Stimulated activated naive CD8-positive, alpha-beta T cell treated with anti-CD3 and anti-CD28 coated beads, Interleukin-15, Interleukin-2, amounts not matched to agents 100 U/mL and 50 U/mL, for 24 hours (primary cell): Measurements from ENCODE around the gene ZP3.
"Not testable (repeated sequence)": the region's sequence is repeated elsewhere in the genome, so short reads cannot be mapped to it uniquely, and the experiment has no call there.

Source experiments
- ATAC-seq: fragments of 150-1000 bp; cut with Tn5 transposase; one replicate; pipeline ENCODE4 v1.10.0; 2021
- DNase-seq: peaks from one replicate; pipeline ENCODE4 v3.0.0; 2021

Gene ZP3

GRCh38 chr7:76442664-76443446 lies 18.1 kb downstream of the ZP3 start:
- DNase-seq, ATAC-seq: not testable (repeated sequence)

GRCh38 chr7:76443846-76444245 lies 19.1 kb downstream of the ZP3 start:
- peak; percentile 60 for ATAC-seq
- DNase-seq, result not testable (repeated sequence)

- DNase-seq (peak; percentile 19), ATAC-seq (peak; percentile 81)
Measured at GRCh38 chr7:76445577-76446008, 20.8 kb downstream of the ZP3 start.

- DNase-seq, ATAC-seq: not testable (repeated sequence)
Measured at GRCh38 chr7:76457017-76457416, 32.3 kb downstream of the ZP3 start.

GRCh38 chr7:76458504-76458903 lies 33.8 kb downstream of the ZP3 start:
- not testable (repeated sequence) for ATAC-seq

GRCh38 chr7:76460767-76461166 lies 36.0 kb downstream of the ZP3 start:
- not testable (repeated sequence) for ATAC-seq, DNase-seq

More at GRCh38 chr7:76458504-76458903, 33.8 kb downstream of the ZP3 start:
- not testable (repeated sequence) for DNase-seq

- ATAC-seq (peak; percentile 99), DNase-seq (peak; percentile 54)
Measured at GRCh38 chr7:76461464-76462101, 36.8 kb downstream of the ZP3 start, which contains the start of gene DTX2. Gene DTX2 (plus strand): TSS chr7:76461709. CDS start chr7:76480510, 18,801 bp downstream.

GRCh38 chr7:76462271-76462882 lies 37.6 kb downstream of the ZP3 start:
- DNase-seq, ATAC-seq: not testable (repeated sequence)

- not testable (repeated sequence) for ATAC-seq, DNase-seq
Measured at GRCh38 chr7:76464959-76465358, 40.2 kb downstream of the ZP3 start.

- DNase-seq, ATAC-seq: not testable (repeated sequence)
Measured at GRCh38 chr7:76465950-76466349, 41.2 kb downstream of the ZP3 start.

GRCh38 chr7:76467743-76468404 lies 43.1 kb downstream of the ZP3 start:
- ATAC-seq (peak; percentile 31), DNase-seq (peak; percentile 24)

GRCh38 chr7:76471556-76472221 lies 46.9 kb downstream of the ZP3 start:
- not testable (repeated sequence) for ATAC-seq

GRCh38 chr7:76473097-76473496 lies 48.3 kb downstream of the ZP3 start:
- ATAC-seq, DNase-seq: not testable (repeated sequence)

More at GRCh38 chr7:76471556-76472221, 46.9 kb downstream of the ZP3 start:
- not testable (repeated sequence) for DNase-seq

GRCh38 chr7:76476280-76476679 lies 51.5 kb downstream of the ZP3 start:
- not testable (repeated sequence) for DNase-seq, ATAC-seq

- not testable (repeated sequence) for ATAC-seq, DNase-seq
Measured at GRCh38 chr7:76476742-76477474, 52.2 kb downstream of the ZP3 start.

GRCh38 chr7:76479628-76480027 lies 54.9 kb downstream of the ZP3 start:
- not testable (repeated sequence) for DNase-seq

GRCh38 chr7:76480403-76481253 lies 55.9 kb downstream of the ZP3 start:
- not testable (repeated sequence) for ATAC-seq, DNase-seq

More at GRCh38 chr7:76479628-76480027, 54.9 kb downstream of the ZP3 start:
- peak; percentile 14 for ATAC-seq

- not testable (repeated sequence) for DNase-seq, ATAC-seq
Measured at GRCh38 chr7:76482660-76483059, 57.9 kb downstream of the ZP3 start.

- DNase-seq, ATAC-seq: not testable (repeated sequence)
Measured at GRCh38 chr7:76483081-76483480, 58.3 kb downstream of the ZP3 start.
